GM23248 (cell line): ENCODE measurements around the gene MXRA8.

Experiments
- EZH2 ChIP-seq: fragments of 200-600 bp; sonication (generic); IDR thresholded peaks from 2 replicates; pipeline ENCODE4 v1.6.1; 2018; ENCODE audit warnings: antibody characterized with exemption, mild to moderate bottlenecking; ENCODE audit not compliant: insufficient read depth, poor library complexity, severe bottlenecking
- EZH2phosphoT487 ChIP-seq: fragments of 200-600 bp; sonication (generic); IDR thresholded peaks from 2 replicates; pipeline ENCODE4 v1.6.1; 2018; ENCODE audit warnings: antibody characterized with exemption, moderate library complexity, mild to moderate bottlenecking, low read depth; ENCODE audit not compliant: insufficient read depth

GRCh38 chr1:1364266-1364665 is 5.9 kb upstream of the MXRA8 start:
- no peak for TF ChIP-seq EZH2phosphoT487
- TF ChIP-seq EZH2, result no peak
